AG09309 (cell line): ENCODE data around the gene SEC61A2.
"Not testable (repeated sequence)": the region's sequence is repeated elsewhere in the genome, so short reads cannot be mapped to it uniquely, and the experiment has no call there.

Source experiments
- DNase-seq: peaks from one replicate; pipeline ENCODE4 v3.0.0-alpha.2; 2010; ENCODE audit warnings: low read depth
- H3K4me3 ChIP-seq: 2 replicates; pipeline ENCODE4 v1.5.1; 2011; ENCODE audit warnings: mild to moderate bottlenecking, low read depth, low read length, moderate library complexity; ENCODE audit not compliant: control insufficient read depth
- TF ChIP-seq, protein P1 (sequence below): IDR thresholded peaks from 2 replicates; pipeline ENCODE4 v1.5.1; 2011; ENCODE audit warnings: mild to moderate bottlenecking, low read depth, low read length, inconsistent platforms; ENCODE audit not compliant: insufficient read depth, control insufficient read depth; ENCODE audit errors: missing control alignments

SEC61A2 gene

DNA sequence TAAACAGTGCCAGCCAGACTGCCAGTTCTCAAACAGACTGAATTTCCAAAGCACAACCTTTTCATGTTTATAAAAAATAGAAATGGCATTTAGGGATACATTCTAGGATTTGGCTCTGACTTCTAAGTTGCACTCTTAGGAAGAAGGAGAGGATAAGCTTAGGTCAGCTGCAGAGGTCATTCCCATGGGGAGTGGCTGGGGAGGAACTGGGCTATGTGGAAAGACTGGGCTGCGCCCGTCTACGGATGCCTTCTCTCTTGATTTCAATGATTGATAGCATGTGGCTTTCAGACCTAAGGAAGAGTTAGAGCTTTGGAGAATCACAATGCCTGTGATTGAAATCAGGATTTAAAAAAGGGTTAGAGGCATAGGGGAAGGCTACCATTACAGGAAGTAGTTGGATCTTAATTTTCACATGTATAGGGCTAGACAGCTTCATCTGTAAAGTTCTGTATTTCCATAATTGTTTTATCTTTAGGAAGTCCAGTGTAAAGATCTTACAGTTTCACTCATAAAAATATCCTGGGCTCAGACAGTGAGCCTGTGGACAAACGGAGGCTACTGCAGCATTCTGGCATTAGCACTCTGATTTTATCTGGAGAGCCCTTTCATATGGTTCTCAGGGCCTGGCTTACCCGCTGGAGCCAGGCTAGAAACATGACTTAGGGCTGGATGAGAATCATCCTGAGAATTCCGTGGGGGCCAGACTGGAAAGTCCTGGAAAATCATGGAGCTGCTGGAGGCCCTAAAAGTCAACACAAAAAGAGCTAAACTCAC is 36.7 kb downstream of the SEC61A2 start:
- H3K4me3 ChIP-seq: no peak overlapping the region
- DNase-seq: no peak
- TF ChIP-seq, protein P1, sequence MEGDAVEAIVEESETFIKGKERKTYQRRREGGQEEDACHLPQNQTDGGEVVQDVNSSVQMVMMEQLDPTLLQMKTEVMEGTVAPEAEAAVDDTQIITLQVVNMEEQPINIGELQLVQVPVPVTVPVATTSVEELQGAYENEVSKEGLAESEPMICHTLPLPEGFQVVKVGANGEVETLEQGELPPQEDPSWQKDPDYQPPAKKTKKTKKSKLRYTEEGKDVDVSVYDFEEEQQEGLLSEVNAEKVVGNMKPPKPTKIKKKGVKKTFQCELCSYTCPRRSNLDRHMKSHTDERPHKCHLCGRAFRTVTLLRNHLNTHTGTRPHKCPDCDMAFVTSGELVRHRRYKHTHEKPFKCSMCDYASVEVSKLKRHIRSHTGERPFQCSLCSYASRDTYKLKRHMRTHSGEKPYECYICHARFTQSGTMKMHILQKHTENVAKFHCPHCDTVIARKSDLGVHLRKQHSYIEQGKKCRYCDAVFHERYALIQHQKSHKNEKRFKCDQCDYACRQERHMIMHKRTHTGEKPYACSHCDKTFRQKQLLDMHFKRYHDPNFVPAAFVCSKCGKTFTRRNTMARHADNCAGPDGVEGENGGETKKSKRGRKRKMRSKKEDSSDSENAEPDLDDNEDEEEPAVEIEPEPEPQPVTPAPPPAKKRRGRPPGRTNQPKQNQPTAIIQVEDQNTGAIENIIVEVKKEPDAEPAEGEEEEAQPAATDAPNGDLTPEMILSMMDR: no peak

DNA sequence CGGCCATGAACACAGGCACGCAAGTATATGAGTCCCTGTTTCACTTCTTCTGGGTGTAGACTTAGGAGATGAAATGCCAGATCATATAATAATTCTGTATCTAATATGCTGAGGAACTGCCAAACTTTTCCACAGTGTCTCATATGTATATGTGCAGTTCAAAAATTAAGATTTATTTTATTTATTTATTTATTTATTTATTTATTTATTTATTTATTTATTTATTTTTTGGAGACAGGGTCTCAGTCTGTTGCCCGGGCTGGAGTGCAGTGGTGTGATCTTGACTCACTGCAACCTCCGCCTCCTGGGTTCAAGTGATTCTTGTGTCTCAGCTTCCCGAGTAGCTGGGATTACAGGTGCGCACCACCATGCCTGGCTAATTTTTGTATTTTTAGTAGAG is 42.0 kb downstream of the SEC61A2 start:
- DNase-seq, H3K4me3 ChIP-seq: not testable (repeated sequence)

DNA sequence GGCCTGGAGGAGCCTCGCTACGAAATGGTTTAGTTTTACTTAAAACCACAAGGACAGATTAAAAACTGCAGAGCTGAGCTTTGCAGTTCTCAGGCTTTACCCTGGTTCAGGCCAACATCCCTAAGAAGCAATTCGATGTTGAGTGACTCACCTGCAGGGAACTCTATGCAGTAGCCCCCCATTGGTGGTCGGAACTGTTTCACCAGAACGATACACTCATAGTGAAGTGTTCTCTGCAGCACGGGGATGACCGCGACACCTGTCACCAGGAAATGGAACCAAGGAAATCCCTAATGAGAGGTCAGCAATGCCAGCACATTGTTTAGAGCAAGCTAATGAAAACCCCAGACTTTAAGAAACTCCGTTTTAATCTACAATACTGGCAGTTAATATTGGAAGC is 48.2 kb downstream of the SEC61A2 start:
- H3K4me3 ChIP-seq: no peak overlapping the region
- no peak for DNase-seq
- TF ChIP-seq, protein P1: no peak

DNA sequence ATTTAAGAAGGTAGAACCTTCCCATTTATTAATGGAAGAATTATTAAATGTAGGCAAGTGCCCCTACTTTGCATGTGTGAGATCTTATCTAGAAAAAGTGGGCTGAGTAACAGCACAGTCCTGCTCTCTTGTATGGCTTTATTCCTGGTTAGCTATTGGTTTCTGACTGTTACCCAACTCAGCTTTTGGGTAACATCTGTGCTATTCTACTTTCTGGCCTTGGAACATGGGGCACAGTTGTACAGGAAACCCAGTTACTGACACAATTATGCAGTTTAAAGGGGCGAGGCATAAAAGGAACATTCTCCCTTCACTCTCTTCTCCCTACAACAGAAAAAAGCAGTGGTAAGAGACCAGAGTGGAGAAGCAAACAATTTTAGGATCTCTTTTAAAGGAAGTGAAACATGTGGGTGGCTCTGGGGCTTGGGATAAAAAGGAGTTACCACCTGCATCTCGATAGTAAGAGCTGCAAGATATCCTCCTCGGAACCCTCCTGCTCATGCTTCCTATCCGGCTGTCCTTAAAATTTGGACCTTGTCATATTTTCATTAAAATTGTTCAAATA is 50.2 kb downstream of the SEC61A2 start:
- DNase-seq: no peak
- H3K4me3 ChIP-seq: no peak overlapping the region
- TF ChIP-seq, protein P1: no peak

DNA sequence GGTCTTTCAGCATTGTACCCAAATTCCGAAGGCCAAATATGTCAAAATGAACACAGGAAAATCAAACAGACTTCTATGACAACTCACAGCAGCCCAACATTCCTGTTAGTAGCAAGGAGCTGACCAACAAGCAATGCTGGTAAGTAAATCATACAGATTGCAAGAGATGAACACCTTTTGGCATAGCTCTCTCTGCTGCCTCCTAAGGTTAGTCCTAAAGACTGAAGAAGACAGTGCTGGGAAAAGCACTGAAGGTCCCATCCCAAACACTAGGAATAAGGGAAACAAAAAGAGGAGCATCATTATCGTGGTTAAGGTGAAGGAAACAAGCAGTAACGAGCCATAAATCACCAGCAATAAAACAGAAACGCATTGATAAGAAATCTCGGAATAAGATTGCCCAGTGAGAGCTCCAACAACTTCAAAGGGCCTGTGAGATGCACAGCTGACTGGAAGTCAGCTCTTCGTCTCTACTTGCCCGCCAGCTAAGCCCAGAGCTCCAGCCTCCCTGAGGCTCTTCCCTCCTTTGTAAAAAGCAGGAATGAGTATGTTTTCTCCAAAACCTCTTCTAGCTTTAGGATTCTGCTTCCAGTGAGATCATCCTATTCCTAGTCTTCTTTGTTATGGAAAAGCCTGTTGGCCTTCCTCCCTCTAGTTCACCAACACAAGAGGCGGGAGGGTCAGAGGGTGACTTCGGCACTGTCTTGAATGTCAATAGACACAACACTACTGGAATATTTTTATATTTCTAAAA is 50.9 kb downstream of the SEC61A2 start:
- H3K4me3 ChIP-seq: no peak overlapping the region
- TF ChIP-seq, protein P1: no peak
- no peak for DNase-seq

DNA sequence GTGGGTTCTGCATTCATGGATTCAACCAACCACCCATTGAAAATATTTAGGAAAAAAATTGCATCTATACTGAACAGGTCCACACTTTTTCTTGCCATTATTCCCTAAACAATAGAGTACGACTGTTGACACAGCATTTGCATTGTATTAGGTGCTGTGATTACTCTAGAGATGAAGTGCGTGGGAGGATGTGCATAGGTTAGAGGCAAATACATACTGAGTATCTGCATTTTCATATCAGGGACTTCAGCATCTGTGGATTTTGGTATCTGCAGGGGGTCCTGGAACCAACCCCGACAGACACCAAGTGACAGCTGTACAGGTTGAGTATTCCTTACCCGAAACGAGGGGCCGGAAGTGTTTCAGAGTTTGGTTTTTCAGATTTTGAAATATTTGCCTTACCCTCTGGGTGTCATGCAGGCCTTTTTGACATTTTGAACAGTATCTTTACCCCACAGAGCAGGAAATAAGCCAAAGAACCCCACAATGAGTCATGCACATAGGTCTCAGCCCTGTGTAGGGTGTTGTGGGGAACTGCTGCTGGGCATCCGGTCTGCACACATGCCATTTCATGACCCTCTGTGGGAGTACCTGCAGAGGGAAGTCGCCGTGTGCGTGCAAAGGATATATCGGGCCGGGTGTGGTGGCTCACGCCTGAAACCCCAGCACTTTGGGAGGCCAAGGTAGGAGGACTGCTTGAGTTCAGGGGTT is 51.7 kb downstream of the SEC61A2 start:
- no peak for DNase-seq
- H3K4me3 ChIP-seq: no peak overlapping the region

More for the DNA sequence above, 51.7 kb downstream of the SEC61A2 start:
- TF ChIP-seq, protein P1: no peak
